ENCODE results near the gene LCN2.

LCN2 gene

GRCh38 chr9:128117613-128118471, 31.4 kb upstream of the LCN2 start:
- Histone ChIP-seq H3K27me3 (ENCODE audit: control insufficient read depth, insufficient read depth, low read length) (no peaks in the 10 kb centered on the region), H3K9me3 (ENCODE audit: control insufficient read depth, insufficient read depth, low read length) (no peaks in the 10 kb centered on the region), H3K4me1 (ENCODE audit: control insufficient read depth, insufficient read depth, low read length) (peaks cover 2% of the 10 kb centered on the region), H3K9ac (ENCODE audit: low read depth, low read length) (peak overlapping the region; percentile 12), H3K4me3 (ENCODE audit: low read depth, low read length) (peak overlapping the region; percentile 18), H3K36me3 (ENCODE audit: control insufficient read depth, insufficient read depth, low read length) (peaks cover 31% of the 10 kb centered on the region)

DNA sequence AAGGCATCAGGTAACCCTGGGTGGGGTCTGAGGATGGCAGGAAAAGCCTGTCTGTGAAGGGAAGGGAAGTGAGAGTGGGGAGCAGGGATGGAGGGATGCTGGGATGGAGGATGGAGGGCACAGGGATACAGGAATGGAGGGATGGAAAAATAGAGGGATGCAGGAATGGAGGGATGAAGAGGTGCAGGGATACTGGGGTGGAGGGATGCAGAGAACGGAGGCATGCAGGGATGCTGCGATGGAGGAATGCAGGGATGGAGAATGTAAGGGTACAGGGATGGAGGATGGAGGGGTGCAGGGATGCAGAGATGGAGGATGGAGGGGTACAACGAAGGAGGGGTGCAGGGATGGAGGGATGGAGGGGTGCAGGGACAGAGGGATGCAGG, 30.8 kb upstream of the LCN2 start:
- Histone ChIP-seq H3K36me3 (ENCODE audit: control insufficient read depth, insufficient read depth, low read length) (peaks cover 32% of the 10 kb centered on the region), H3K27me3 (ENCODE audit: control insufficient read depth, insufficient read depth, low read length) (no peaks in the 10 kb centered on the region), H3K9me3 (ENCODE audit: control insufficient read depth, insufficient read depth, low read length) (no peaks in the 10 kb centered on the region), H3K4me3 (ENCODE audit: low read depth, low read length) (no peak overlapping the region), H3K4me1 (ENCODE audit: control insufficient read depth, insufficient read depth, low read length) (peaks cover 2% of the 10 kb centered on the region), H3K9ac (ENCODE audit: low read depth, low read length) (no peak overlapping the region)

GRCh38 chr9:128118971-128119665, 30.1 kb upstream of the LCN2 start:
- Histone ChIP-seq H3K9me3 (ENCODE audit: control insufficient read depth, insufficient read depth, low read length) (no peaks in the 10 kb centered on the region), H3K9ac (ENCODE audit: low read depth, low read length) (no peak overlapping the region), H3K36me3 (ENCODE audit: control insufficient read depth, insufficient read depth, low read length) (peaks cover 35% of the 10 kb centered on the region), H3K4me3 (ENCODE audit: low read depth, low read length) (no peak overlapping the region), H3K27me3 (ENCODE audit: control insufficient read depth, insufficient read depth, low read length) (no peaks in the 10 kb centered on the region), H3K4me1 (ENCODE audit: control insufficient read depth, insufficient read depth, low read length) (peaks cover 2% of the 10 kb centered on the region)

- Histone ChIP-seq H3K9ac (ENCODE audit: low read depth, low read length) (no peak overlapping the region), H3K36me3 (ENCODE audit: control insufficient read depth, insufficient read depth, low read length) (peaks cover 38% of the 10 kb centered on the region), H3K27me3 (ENCODE audit: control insufficient read depth, insufficient read depth, low read length) (no peaks in the 10 kb centered on the region), H3K4me1 (ENCODE audit: control insufficient read depth, insufficient read depth, low read length) (peaks cover 2% of the 10 kb centered on the region), H3K9me3 (ENCODE audit: control insufficient read depth, insufficient read depth, low read length) (no peaks in the 10 kb centered on the region), H3K4me3 (ENCODE audit: low read depth, low read length) (no peak overlapping the region)
Observed at GRCh38 chr9:128120061-128120740, 29.1 kb upstream of the LCN2 start.

GRCh38 chr9:128120741-128121465, 28.4 kb upstream of the LCN2 start:
- Histone ChIP-seq H3K4me3 (ENCODE audit: low read depth, low read length) (no peak overlapping the region), H3K4me1 (ENCODE audit: control insufficient read depth, insufficient read depth, low read length) (peaks cover 2% of the 10 kb centered on the region), H3K9me3 (ENCODE audit: control insufficient read depth, insufficient read depth, low read length) (no peaks in the 10 kb centered on the region), H3K36me3 (ENCODE audit: control insufficient read depth, insufficient read depth, low read length) (peaks cover 38% of the 10 kb centered on the region), H3K27me3 (ENCODE audit: control insufficient read depth, insufficient read depth, low read length) (no peaks in the 10 kb centered on the region), H3K9ac (ENCODE audit: low read depth, low read length) (no peak overlapping the region)

GRCh38 chr9:128121466-128121810, 27.8 kb upstream of the LCN2 start:
- H3K4me3 ChIP-seq (ENCODE audit: low read depth, low read length): no peak overlapping the region
- H3K27me3 ChIP-seq (ENCODE audit: control insufficient read depth, insufficient read depth, low read length): no peaks in the 10 kb centered on the region
- peaks cover 38% of the 10 kb centered on the region for H3K36me3 ChIP-seq (ENCODE audit: control insufficient read depth, insufficient read depth, low read length)
- peaks cover 2% of the 10 kb centered on the region for H3K4me1 ChIP-seq (ENCODE audit: control insufficient read depth, insufficient read depth, low read length)
- no peaks in the 10 kb centered on the region for H3K9me3 ChIP-seq (ENCODE audit: control insufficient read depth, insufficient read depth, low read length)
- no peak overlapping the region for H3K9ac ChIP-seq (ENCODE audit: low read depth, low read length)

DNA sequence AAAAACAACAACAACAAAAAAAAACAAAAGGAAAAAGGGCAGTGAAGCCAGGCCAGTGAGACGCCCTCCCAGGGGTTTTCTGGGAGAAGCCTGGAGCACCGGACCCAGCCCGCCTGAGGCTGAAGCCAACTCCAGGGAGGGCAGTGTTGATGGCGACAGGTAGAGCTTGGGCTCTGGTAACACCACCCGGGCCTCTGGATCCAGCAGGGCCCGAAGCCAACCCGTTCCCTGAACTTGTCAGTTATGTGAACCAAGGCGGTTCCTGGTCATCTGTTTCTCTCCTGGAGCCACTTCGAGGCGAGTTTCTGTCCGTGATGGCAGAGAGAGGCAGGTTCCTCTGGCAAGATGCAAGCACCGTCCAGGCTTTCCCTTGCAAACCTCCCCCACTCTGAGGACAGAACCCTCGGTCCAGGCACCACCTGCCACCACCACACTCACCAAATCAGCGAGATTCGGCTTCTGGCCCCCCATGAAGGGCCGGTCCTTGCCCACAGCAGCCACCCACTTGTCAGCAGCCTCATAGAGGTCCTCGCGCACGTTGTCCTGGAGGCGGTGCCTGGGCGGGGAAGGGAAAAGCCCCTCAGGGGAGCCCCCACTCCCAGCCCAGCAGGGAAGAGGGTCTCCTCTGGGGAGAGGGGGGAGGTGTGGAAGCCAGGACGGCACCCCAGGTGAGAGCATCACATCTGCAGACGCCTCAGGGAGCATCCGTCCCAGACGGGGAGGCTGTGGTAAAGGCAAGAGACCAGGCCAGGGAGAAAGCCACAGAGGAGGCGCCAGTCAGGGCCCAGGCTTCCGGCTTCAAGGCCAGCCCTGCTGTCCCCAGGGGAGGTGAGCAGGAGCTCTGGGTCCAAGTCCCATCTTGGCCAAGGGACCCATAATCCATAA, 27.1 kb upstream of the LCN2 start:
- H3K9ac ChIP-seq (ENCODE audit: low read depth, low read length): no peak overlapping the region
- no peak overlapping the region for H3K4me3 ChIP-seq (ENCODE audit: low read depth, low read length)
- H3K36me3 ChIP-seq (ENCODE audit: control insufficient read depth, insufficient read depth, low read length): peaks cover 38% of the 10 kb centered on the region
- H3K27me3 ChIP-seq (ENCODE audit: control insufficient read depth, insufficient read depth, low read length): no peaks in the 10 kb centered on the region
- H3K4me1 ChIP-seq (ENCODE audit: control insufficient read depth, insufficient read depth, low read length): peaks cover 2% of the 10 kb centered on the region
- no peaks in the 10 kb centered on the region for H3K9me3 ChIP-seq (ENCODE audit: control insufficient read depth, insufficient read depth, low read length)

GRCh38 chr9:128122809-128123175, 26.5 kb upstream of the LCN2 start:
- Histone ChIP-seq H3K9ac (ENCODE audit: low read depth, low read length) (no peak overlapping the region), H3K9me3 (ENCODE audit: control insufficient read depth, insufficient read depth, low read length) (no peaks in the 10 kb centered on the region), H3K4me3 (ENCODE audit: low read depth, low read length) (no peak overlapping the region), H3K36me3 (ENCODE audit: control insufficient read depth, insufficient read depth, low read length) (peaks cover 38% of the 10 kb centered on the region), H3K4me1 (ENCODE audit: control insufficient read depth, insufficient read depth, low read length) (peaks cover 2% of the 10 kb centered on the region), H3K27me3 (ENCODE audit: control insufficient read depth, insufficient read depth, low read length) (no peaks in the 10 kb centered on the region)

- no peaks in the 10 kb centered on the region for H3K27me3 ChIP-seq (ENCODE audit: control insufficient read depth, insufficient read depth, low read length)
- no peak overlapping the region for H3K4me3 ChIP-seq (ENCODE audit: low read depth, low read length)
- H3K9me3 ChIP-seq (ENCODE audit: control insufficient read depth, insufficient read depth, low read length): no peaks in the 10 kb centered on the region
- H3K36me3 ChIP-seq (ENCODE audit: control insufficient read depth, insufficient read depth, low read length): peaks cover 38% of the 10 kb centered on the region
- no peak overlapping the region for H3K9ac ChIP-seq (ENCODE audit: low read depth, low read length)
- no peaks in the 10 kb centered on the region for H3K4me1 ChIP-seq (ENCODE audit: control insufficient read depth, insufficient read depth, low read length)
Observed at GRCh38 chr9:128123451-128124080, 25.7 kb upstream of the LCN2 start.

DNA sequence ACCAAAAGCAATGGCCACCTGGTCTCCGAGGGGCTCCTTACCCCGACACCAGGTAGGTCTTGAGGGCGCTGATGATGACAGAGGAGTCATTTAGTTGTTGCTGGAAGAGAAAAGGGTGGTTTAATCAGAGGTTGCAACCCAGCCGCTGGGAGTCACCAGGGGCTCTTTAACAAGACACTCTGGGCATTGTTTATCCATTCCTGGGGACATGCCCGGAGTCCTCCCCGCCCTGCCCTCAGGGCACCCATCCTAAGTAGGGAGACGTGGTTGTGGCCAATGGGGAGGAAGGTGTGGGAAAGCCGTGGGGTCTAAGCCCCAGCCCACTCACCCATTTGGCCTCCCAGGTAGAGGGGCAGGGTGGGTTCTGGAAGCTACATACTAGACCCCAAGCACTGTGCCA, 24.8 kb upstream of the LCN2 start:
- no peaks in the 10 kb centered on the region for H3K4me1 ChIP-seq (ENCODE audit: control insufficient read depth, insufficient read depth, low read length)

More for the DNA sequence above, 24.8 kb upstream of the LCN2 start:
- peaks cover 5% of the 10 kb centered on the region for H3K27me3 ChIP-seq (ENCODE audit: control insufficient read depth, insufficient read depth, low read length)
- H3K9ac ChIP-seq (ENCODE audit: low read depth, low read length): no peak overlapping the region
- no peaks in the 10 kb centered on the region for H3K9me3 ChIP-seq (ENCODE audit: control insufficient read depth, insufficient read depth, low read length)
- H3K36me3 ChIP-seq (ENCODE audit: control insufficient read depth, insufficient read depth, low read length): peaks cover 38% of the 10 kb centered on the region
- no peak overlapping the region for H3K4me3 ChIP-seq (ENCODE audit: low read depth, low read length)
